GM18505 (cell line): ENCODE data around the gene FLOT1.

Experiments
- ATAC-seq: cut with Tn5 transposase; IDR thresholded peaks from one replicate; pipeline ENCODE4 v1.9.1; 2021; ENCODE audit not compliant: unreplicated experiment
- POLR2A ChIP-seq: IDR thresholded peaks from 4 replicates; pipeline ENCODE4 v1.6.1; 2011; ENCODE audit warnings: borderline replicate concordance; ENCODE audit not compliant: insufficient read depth, insufficient read length; ENCODE audit errors: extremely low read depth

The FLOT1 gene

GRCh38 chr6:30690403-30691207, 51.9 kb downstream of the FLOT1 start, which contains the start of gene NRM:
Gene NRM (minus strand): TSS chr6:30690984. CDS start chr6:30690974, 10 bp downstream.
- peak; percentile 29 for ATAC-seq
- peak; percentile 63 for TF ChIP-seq POLR2A

GRCh38 chr6:30689985-30690384, 52.5 kb downstream of the FLOT1 start:
- ATAC-seq, result no peak
- no peak for TF ChIP-seq POLR2A

GRCh38 chr6:30689022-30689865, 53.2 kb downstream of the FLOT1 start:
- TF ChIP-seq POLR2A, result no peak
- no peak for ATAC-seq

GRCh38 chr6:30688569-30688968, 53.9 kb downstream of the FLOT1 start:
- ATAC-seq, result no peak
- TF ChIP-seq POLR2A, result no peak

GRCh38 chr6:30687659-30688431, 54.6 kb downstream of the FLOT1 start:
- TF ChIP-seq POLR2A, result no peak
- ATAC-seq, result no peak

- TF ChIP-seq POLR2A, result peak; percentile 65
Measured at GRCh38 chr6:30686908-30687658, 55.4 kb downstream of the FLOT1 start.

GRCh38 chr6:30686009-30686907, 56.2 kb downstream of the FLOT1 start, which contains the start of gene PPP1R18:
Gene PPP1R18 (minus strand): TSS chr6:30686645. CDS start chr6:30686018, 627 bp downstream.
- ATAC-seq, result no peak
- peak; percentile 55 for TF ChIP-seq POLR2A

More at GRCh38 chr6:30686908-30687658, 55.4 kb downstream of the FLOT1 start:
- ATAC-seq, result peak; percentile 27

GRCh38 chr6:30685157-30686008, 57.1 kb downstream of the FLOT1 start:
- ATAC-seq, result no peak
- TF ChIP-seq POLR2A, result peak; percentile 46

- ATAC-seq, result no peak
- peak; percentile 39 for TF ChIP-seq POLR2A
Measured at GRCh38 chr6:30684386-30685156, 57.9 kb downstream of the FLOT1 start.

GRCh38 chr6:30683980-30684338, 58.5 kb downstream of the FLOT1 start:
- TF ChIP-seq POLR2A, result no peak
- ATAC-seq, result no peak
